HepG2 (cell line): ENCODE data around the gene RNASE4.
"Not testable (repeated sequence)": the region's sequence is repeated elsewhere in the genome, so short reads cannot be mapped to it uniquely, and the experiment has no call there.

ENCODE experiments used
- ATF1 ChIP-seq: IDR thresholded peaks from 2 replicates; pipeline ENCODE4 v1.6.1; 2016; ENCODE audit warnings: mild to moderate bottlenecking, control low read depth
- CREB1 ChIP-seq, 2 experiments: fragments of 450-650 bp in 1 of 2; IDR thresholded peaks; 2 replicates each; pipeline ENCODE4 v1.6.1; 2016 to 2017; ENCODE audit warnings: control low read depth in 1 of 2, mild to moderate bottlenecking in 1 of 2, missing compliant biosample characterization in 1 of 2, missing genetic modification characterization in 1 of 2
- CTCF ChIP-seq: sonication (generic); formaldehyde crosslinking; IDR thresholded peaks from 2 replicates; pipeline ENCODE4 v1.5.0; 2020; ENCODE audit warnings: mild to moderate bottlenecking, missing genetic modification reagents, moderate library complexity
- DNMT1 ChIP-seq: sonication (generic); formaldehyde crosslinking; IDR thresholded peaks from 2 replicates; pipeline ENCODE4 v1.5.1; 2020; ENCODE audit warnings: mild to moderate bottlenecking, missing genetic modification reagents
- FOXA1 ChIP-seq, 2 experiments: fragments of 450-650 bp in 1 of 2; sonication (generic) in 1 of 2; formaldehyde crosslinking in 1 of 2; IDR thresholded peaks; 2 replicates each; pipeline versions ENCODE4 v1.4.0 to v1.6.1; 2016 to 2020; ENCODE audit warnings: missing genetic modification reagents in 1 of 2
- ZNF703 ChIP-seq: sonication (generic); formaldehyde crosslinking; IDR thresholded peaks from 2 replicates; pipeline ENCODE4 v1.5.1; 2020; ENCODE audit warnings: missing genetic modification reagents, mild to moderate bottlenecking, moderate library complexity, borderline replicate concordance

DNA sequence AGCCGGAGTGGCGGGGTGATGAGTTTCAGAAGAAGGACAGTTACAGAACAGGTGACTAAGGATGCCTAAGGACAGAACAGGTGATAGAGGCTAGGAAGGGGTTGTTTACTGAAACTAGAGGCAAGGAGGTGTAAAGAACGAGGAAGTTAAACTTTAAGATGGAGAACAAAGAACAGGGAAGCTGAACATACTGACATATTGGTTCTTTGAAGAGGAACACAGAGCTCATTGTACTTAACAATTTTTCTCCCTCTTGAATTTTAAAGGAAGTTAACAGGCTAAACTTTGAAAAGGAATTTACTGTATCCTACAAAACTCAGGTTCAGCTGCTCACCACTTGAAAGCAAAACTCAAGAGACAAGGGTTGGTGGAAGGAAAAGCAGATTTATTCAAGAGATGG, 41.8 kb downstream of the RNASE4 start:
- not testable (repeated sequence) for TF ChIP-seq DNMT1 (CRISPR knock-in tag); ZNF703 (CRISPR knock-in tag); CREB1 (IDR thresholded peaks at IDR 0.05); CREB1 (CRISPR knock-in tag; IDR thresholded peaks at IDR 0.05); FOXA1 (IDR thresholded peaks at IDR 0.05); FOXA1 (CRISPR knock-in tag; IDR thresholded peaks at IDR 0.05); CTCF; ATF1 (CRISPR knock-in tag)
